ENCODE measurements around the gene LUZP2. TPM values are rescaled to one million over a fixed set of nuclear protein-coding genes. Genes with fewer than 3 reads are reported as not detected.

Gene LUZP2
- total RNA-seq, 1 experiment from 2014 or later, result 3.8 TPM

GRCh38 chr11:24793479-24793878 is 296.6 kb downstream of the LUZP2 start:
- no peaks in the 10 kb centered on the region for H3K36me3 Mint-ChIP-seq
- ChIA-PET POLR2A (no interaction called here), CTCF (no interaction called here)
- no peaks in the 10 kb centered on the region for H3K27me3 Mint-ChIP-seq (ENCODE audit: low read depth)
- H3K27ac Mint-ChIP-seq, result no peak overlapping the region
- no peak overlapping the region for H3K4me3 Mint-ChIP-seq
- TF ChIP-seq FOXJ3 (CRISPR knock-in tag; IDR thresholded peaks at IDR 0.05; ENCODE audit: borderline replicate concordance) (no peak), JAZF1 (CRISPR knock-in tag; IDR thresholded peaks at IDR 0.05) (no peak)
- no peak for ATAC-seq
- H3K4me1 Mint-ChIP-seq, result no peaks in the 10 kb centered on the region
- no peaks in the 10 kb centered on the region for H3K9me3 Mint-ChIP-seq
- DNase-seq (ENCODE audit: low spot score), result no peak

- CTCF ChIA-PET, result no interaction called here
- Mint-ChIP-seq H3K27ac (no peak overlapping the region), H3K36me3 (no peaks in the 10 kb centered on the region), H3K4me3 (no peak overlapping the region), H3K9me3 (no peaks in the 10 kb centered on the region), H3K27me3 (ENCODE audit: low read depth) (no peaks in the 10 kb centered on the region), H3K4me1 (no peaks in the 10 kb centered on the region)
- DNase-seq (ENCODE audit: low spot score) (no peak), ATAC-seq (no peak)
- POLR2A ChIA-PET, result no interaction called here
- TF ChIP-seq OVOL2 (CRISPR knock-in tag; IDR thresholded peaks at IDR 0.05; ENCODE audit: borderline replicate concordance), result no peak
- TF ChIP-seq SOX15 (CRISPR knock-in tag; IDR thresholded peaks at IDR 0.05), result no peak
- no peak for TF ChIP-seq ZNF263 (CRISPR knock-in tag; IDR thresholded peaks at IDR 0.05; ENCODE audit: low read depth)
- TF ChIP-seq JUN (CRISPR knock-in tag; IDR thresholded peaks at IDR 0.05), result no peak
- TF ChIP-seq ATF1 (CRISPR knock-in tag; IDR thresholded peaks at IDR 0.05), result no peak
- TF ChIP-seq HMGXB4 (CRISPR knock-in tag; IDR thresholded peaks at IDR 0.05), result no peak
- no peak for TF ChIP-seq CBFB (CRISPR knock-in tag; IDR thresholded peaks at IDR 0.05; ENCODE audit: low read depth)
- no peak for TF ChIP-seq ZNF138 (CRISPR knock-in tag; conservative IDR thresholded peaks at IDR 0.05)
- TF ChIP-seq ZNF423 (CRISPR knock-in tag; IDR thresholded peaks at IDR 0.05), result no peak
- TF ChIP-seq NFATC4 (CRISPR knock-in tag; IDR thresholded peaks at IDR 0.05), result no peak
- no peak for TF ChIP-seq AR (CRISPR knock-in tag; IDR thresholded peaks at IDR 0.05)
- no peak for TF ChIP-seq USF1 (CRISPR knock-in tag; IDR thresholded peaks at IDR 0.05)
- TF ChIP-seq ESRRA (CRISPR knock-in tag; IDR thresholded peaks at IDR 0.05; ENCODE audit: borderline replicate concordance), result no peak
- no peak for TF ChIP-seq NR3C1 (CRISPR knock-in tag; conservative IDR thresholded peaks at IDR 0.05; ENCODE audit: low read depth)
- no peak for TF ChIP-seq E2F4 (CRISPR knock-in tag; IDR thresholded peaks at IDR 0.05; ENCODE audit: borderline replicate concordance, low read depth)
- no peak for TF ChIP-seq FOXP4 (CRISPR knock-in tag; IDR thresholded peaks at IDR 0.05)
- no peak for TF ChIP-seq ELF4 (CRISPR knock-in tag; IDR thresholded peaks at IDR 0.05; ENCODE audit: low read depth)
- TF ChIP-seq TEAD1 (CRISPR knock-in tag; IDR thresholded peaks at IDR 0.05), result no peak
- no peak for TF ChIP-seq ARID4B (CRISPR knock-in tag; IDR thresholded peaks at IDR 0.05; ENCODE audit: borderline replicate concordance)
Measured at GRCh38 chr11:24794064-24794463, 297.2 kb downstream of the LUZP2 start.
